HEK293T (cell line): Measurements from ENCODE around the gene UBE2K.
"Not testable (repeated sequence)": the region's sequence is repeated elsewhere in the genome, so short reads cannot be mapped to it uniquely, and the experiment has no call there.

ENCODE experiments used
- CTCF ChIA-PET: fragments of 350-600 bp; formaldehyde crosslinking; extraction: SDS; loops from one replicate; lab custom pipeline; 2021; ENCODE audit warnings: antibody characterized with exemption, inconsistent platforms; lab: Yijun Ruan, JAX
- POLR2A ChIA-PET: fragments of 350-600 bp; formaldehyde crosslinking; extraction: SDS; loops from one replicate; lab custom pipeline; 2020; ENCODE audit warnings: antibody characterized with exemption, inconsistent platforms; lab: Yijun Ruan, JAX
- DNase-seq: peaks from one replicate; pipeline ENCODE4 v3.0.0; 2012; ENCODE audit warnings: mixed read lengths; ENCODE audit errors: extremely low spot score
- ARNT ChIP-seq: fragments of 450-650 bp; IDR thresholded peaks from 2 replicates; pipeline ENCODE4 v1.6.1; 2017; ENCODE audit warnings: mild to moderate bottlenecking
- BHLHE40 ChIP-seq: fragments of 450-650 bp; IDR thresholded peaks from 2 replicates; pipeline ENCODE4 v1.6.1; 2016; ENCODE audit warnings: mild to moderate bottlenecking, moderate library complexity, borderline replicate concordance
- CTBP1 ChIP-seq: fragments of 450-650 bp; IDR thresholded peaks from 2 replicates; pipeline ENCODE4 v1.6.1; 2016; ENCODE audit warnings: borderline replicate concordance
- ELF4 ChIP-seq: fragments of 450-650 bp; IDR thresholded peaks from 2 replicates; pipeline ENCODE4 v1.6.1; 2017; ENCODE audit warnings: antibody characterized with exemption
- FOXA1 ChIP-seq: fragments of 450-650 bp; IDR thresholded peaks from 2 replicates; pipeline ENCODE4 v1.6.1; 2016; ENCODE audit warnings: mild to moderate bottlenecking
- FOXK2 ChIP-seq: fragments of 450-650 bp; IDR thresholded peaks from 2 replicates; pipeline ENCODE4 v1.6.1; 2016; ENCODE audit warnings: mild to moderate bottlenecking
- FOXM1 ChIP-seq: fragments of 450-650 bp; IDR thresholded peaks from 2 replicates; pipeline ENCODE4 v1.6.1; 2017; ENCODE audit warnings: mild to moderate bottlenecking, borderline replicate concordance
- HDGF ChIP-seq: fragments of 450-650 bp; IDR thresholded peaks from 2 replicates; pipeline ENCODE4 v1.6.1; 2017; ENCODE audit warnings: antibody characterized with exemption, borderline replicate concordance
- L3MBTL2 ChIP-seq: fragments of 450-650 bp; conservative IDR thresholded peaks from 2 replicates; pipeline ENCODE4 v1.6.1; 2016; ENCODE audit warnings: mild to moderate bottlenecking
- LEF1 ChIP-seq: fragments of 450-650 bp; IDR thresholded peaks from 2 replicates; pipeline ENCODE4 v1.6.1; 2017; ENCODE audit warnings: mild to moderate bottlenecking, borderline replicate concordance
- NFRKB ChIP-seq: fragments of 450-650 bp; IDR thresholded peaks from 2 replicates; pipeline ENCODE4 v1.6.1; 2016; ENCODE audit warnings: mild to moderate bottlenecking, moderate library complexity
- PKNOX1 ChIP-seq: fragments of 450-650 bp; IDR thresholded peaks from 2 replicates; pipeline ENCODE4 v1.6.1; 2016
- SP1 ChIP-seq: fragments of 450-650 bp; IDR thresholded peaks from 2 replicates; pipeline ENCODE4 v1.6.1; 2017
- SUZ12 ChIP-seq: fragments of 450-650 bp; IDR thresholded peaks from 2 replicates; pipeline ENCODE4 v1.6.1; 2016; ENCODE audit warnings: mild to moderate bottlenecking
- TARDBP ChIP-seq: fragments of 450-650 bp; IDR thresholded peaks from 2 replicates; pipeline ENCODE4 v1.6.1; 2016
- ZNF384 ChIP-seq: fragments of 450-650 bp; IDR thresholded peaks from 2 replicates; pipeline ENCODE4 v1.6.1; 2016

The UBE2K gene

DNA sequence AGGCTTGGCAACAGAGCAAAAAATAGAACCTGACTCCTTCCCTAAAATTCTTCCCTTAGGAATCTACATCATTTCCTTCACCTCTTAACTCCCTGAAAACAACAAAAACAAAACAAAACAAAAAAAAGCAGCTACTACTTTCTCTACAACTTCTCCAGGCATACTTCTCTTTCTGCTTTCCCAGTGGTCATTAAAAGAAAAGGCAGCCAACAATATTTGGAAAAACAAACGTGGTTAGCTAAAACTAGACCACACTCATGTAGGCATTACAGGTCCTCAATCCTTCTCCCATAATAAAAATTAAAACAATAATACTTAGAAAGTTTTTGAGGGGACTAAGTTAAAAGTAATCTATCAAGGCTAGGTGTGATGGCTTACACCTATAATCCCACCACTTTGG, 30.2 kb upstream of the UBE2K start:
- ChIA-PET POLR2A (no interaction called here), CTCF (no interaction called here)
- no peak for DNase-seq
- no peak for TF ChIP-seq NFRKB
- TF ChIP-seq ELF4, result no peak
- no peak for TF ChIP-seq FOXA1
- no peak for TF ChIP-seq ZNF384
- TF ChIP-seq SP1, result no peak
- TF ChIP-seq SUZ12, result no peak

GRCh38 chr4:39668887-39669286, 29.0 kb upstream of the UBE2K start:
- POLR2A ChIA-PET, result no interaction called here
- CTCF ChIA-PET, result interaction anchor here (0.7 kb wide), 1 partner anchor 9 kb away, joined by 4 read pairs; no protein-coding TSS in a partner anchor
- TF ChIP-seq HDGF, result no peak
- no peak for TF ChIP-seq ELF4
- TF ChIP-seq SP1, result no peak
- TF ChIP-seq BHLHE40, result no peak
- DNase-seq, result no peak

- CTCF ChIA-PET, POLR2A ChIA-PET, DNase-seq: not testable (repeated sequence)
These were observed 27.6 kb upstream of the UBE2K start for GRCh38 chr4:39670296-39670695.

DNA sequence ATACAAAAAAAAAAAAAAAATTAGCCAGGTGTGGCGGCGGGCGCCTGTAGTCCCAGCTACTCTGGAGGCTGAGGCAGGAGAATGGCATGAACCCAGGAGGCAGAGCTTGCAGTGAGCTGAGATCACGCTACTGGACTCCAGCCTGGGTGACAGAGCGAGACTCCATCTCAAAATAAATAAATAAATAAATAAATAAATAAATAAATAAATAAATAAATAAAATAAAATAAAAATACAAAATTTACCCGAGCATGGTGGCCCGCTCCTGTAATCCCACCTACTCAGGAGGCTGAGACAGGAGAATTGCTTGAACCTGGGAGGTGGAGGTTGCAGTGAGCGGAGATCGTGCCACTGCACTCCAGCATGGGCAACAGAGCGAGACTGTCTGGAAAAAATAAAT, 22.3 kb upstream of the UBE2K start:
- not testable (repeated sequence) for DNase-seq
- ChIA-PET POLR2A (interaction anchor here (1.1 kb wide), 1 partner anchor 37 kb away, joined by 4 read pairs; the partner anchor contains the start of gene SMIM14), CTCF (interaction anchor here (0.6 kb wide), 2 partner anchors 7 to 10 kb away, joined by 3 read pairs; no protein-coding TSS in a partner anchor)

- ChIA-PET CTCF (interaction anchor here (0.6 kb wide), 1 partner anchor 323 kb away, joined by 3 read pairs; no protein-coding TSS in a partner anchor), POLR2A (interaction anchor here (1.1 kb wide), 1 partner anchor 17 kb away, joined by 3 read pairs; the partner anchor contains the start of gene UBE2K)
- not testable (repeated sequence) for DNase-seq
- TF ChIP-seq ZNF384, result 0 out of 2 replicates have a peak, but pooled peaks have one; percentile 32
These were observed 16.9 kb upstream of the UBE2K start for GRCh38 chr4:39681003-39681402.

DNA sequence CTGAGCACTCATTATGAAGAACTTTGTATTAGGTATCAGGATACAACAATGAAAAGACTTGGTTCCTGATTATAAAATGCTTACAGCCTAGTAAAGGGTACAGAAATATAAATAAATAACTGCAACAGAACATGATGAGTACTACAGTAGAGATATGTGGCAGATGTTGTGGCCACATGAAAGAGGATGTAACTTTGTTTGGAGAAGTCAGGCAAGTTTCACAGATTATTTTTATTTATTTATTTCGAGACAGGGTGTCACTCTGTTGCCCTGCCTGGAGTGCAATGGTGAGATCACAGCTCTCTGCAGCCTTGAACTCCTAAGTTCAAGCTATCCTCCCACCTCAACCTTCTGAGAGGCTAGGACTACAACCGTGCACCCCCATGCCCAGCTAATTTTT, 15.8 kb upstream of the UBE2K start:
- ChIA-PET CTCF (no interaction called here), POLR2A (interaction anchor here (1.7 kb wide), 1 partner anchor 16 kb away, joined by 4 read pairs; the partner anchor contains the start of gene UBE2K)
- no peak for DNase-seq
- no peak for TF ChIP-seq ELF4
- TF ChIP-seq CTBP1, result no peak
- TF ChIP-seq FOXK2, result no peak
- no peak for TF ChIP-seq FOXA1
- TF ChIP-seq NFRKB, result no peak
- no peak for TF ChIP-seq TARDBP
- TF ChIP-seq SUZ12, result no peak
- TF ChIP-seq L3MBTL2, result no peak

DNA sequence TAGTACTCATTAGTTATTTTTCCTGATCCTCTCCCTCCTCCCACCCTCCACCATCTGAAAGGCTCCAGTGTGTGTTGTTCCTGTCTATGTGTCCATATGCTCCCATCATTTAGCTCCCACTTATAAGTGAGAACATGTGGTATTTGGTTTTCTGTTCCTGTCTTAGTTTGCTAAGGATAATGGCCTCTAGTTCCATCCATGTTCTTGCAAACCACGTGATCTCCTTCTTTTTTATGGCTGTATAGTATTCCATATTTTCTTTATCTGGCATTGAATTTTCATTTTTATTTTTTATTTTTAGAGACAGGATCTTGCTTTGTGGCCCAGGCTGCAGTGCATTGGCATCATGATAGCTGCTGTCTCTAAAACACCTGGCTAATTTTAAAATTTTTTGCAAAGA, 11.9 kb upstream of the UBE2K start:
- no peak for TF ChIP-seq ZNF384
- TF ChIP-seq BHLHE40, result no peak
- no peak for TF ChIP-seq NFRKB
- no peak for TF ChIP-seq PKNOX1
- no peak for TF ChIP-seq SP1
- no peak for TF ChIP-seq CTBP1
- no peak for TF ChIP-seq SUZ12
- no peak for TF ChIP-seq LEF1
- TF ChIP-seq L3MBTL2, result no peak
- no peak for TF ChIP-seq FOXM1
- TF ChIP-seq FOXK2, result no peak
- TF ChIP-seq HDGF, result no peak
- TF ChIP-seq FOXA1, result no peak

GRCh38 chr4:39687014-39687413, 10.9 kb upstream of the UBE2K start:
- POLR2A ChIA-PET, result no interaction called here
- TF ChIP-seq NFRKB (no peak), CTBP1 (no peak), BHLHE40 (no peak)
- DNase-seq, result no peak
- CTCF ChIA-PET, result no interaction called here

More for the DNA sequence above, 11.9 kb upstream of the UBE2K start:
- ChIA-PET CTCF (no interaction called here), POLR2A (no interaction called here)
- DNase-seq, result no peak

GRCh38 chr4:39689970-39690369, 8.0 kb upstream of the UBE2K start:
- TF ChIP-seq L3MBTL2 (no peak), HDGF (no peak), CTBP1 (no peak), LEF1 (no peak), FOXK2 (no peak), ARNT (no peak), FOXA1 (no peak), PKNOX1 (no peak), TARDBP (no peak), SUZ12 (no peak), BHLHE40 (no peak), ZNF384 (no peak), SP1 (no peak), FOXM1 (no peak)
- ChIA-PET POLR2A (no interaction called here), CTCF (no interaction called here)
- no peak for DNase-seq
